ENCODE data around the gene GLI2.

- TF ChIP-seq TAF1 (CRISPR knock-in tag; IDR thresholded peaks at IDR 0.05) (no peak), POLR2A (IDR thresholded peaks at IDR 0.05; ENCODE audit: insufficient read depth in 1 of 2, low read depth in 2 of 2, low read length in 2 of 2) (no peak)
Observed at GRCh38 chr2:120747706-120748105, 12.0 kb downstream of the GLI2 start.
